ENCODE results near the gene EGR1. TPM values are rescaled to one million over a fixed set of nuclear protein-coding genes. Genes with fewer than 3 reads are reported as not detected.

Gene EGR1
- total and polyA plus RNA-seq, 2 of the 4 experiments (the other 2 are of a cell fraction) = 2.9 to 104 TPM

- Histone ChIP-seq H3K79me1 (ENCODE audit: low read depth in 1 of 2, low read length in 2 of 2) (peaks cover 5 to 18% of the 10 kb centered on the region in 2 experiments; a peak in 2 of 4 replicates), H3K4me2 (ENCODE audit: low read depth, low read length) (no peak overlapping the region), H2AK9ac (replicated peaks; ENCODE audit: low read depth, low read length, poor library complexity) (no peak overlapping the region), H3K4ac (ENCODE audit: low read depth, low read length) (no peak overlapping the region), H3K9me3 (ENCODE audit: control insufficient read depth, insufficient read depth, low read length) (no peaks in the 10 kb centered on the region), H4K91ac (ENCODE audit: insufficient read depth, low read depth, low read length) (no peak overlapping the region), H3K36me3 (ENCODE audit: control insufficient read depth, insufficient read depth, low read length) (peaks cover 3% of the 10 kb centered on the region; the same call in 1 of the 2 replicates), H3K4me1 (ENCODE audit: control insufficient read depth, insufficient read depth, low read length) (peaks cover 3% of the 10 kb centered on the region; the same call in 1 of the 2 replicates), H2BK20ac (ENCODE audit: low read depth, low read length) (no peak overlapping the region), H3K27ac (ENCODE audit: insufficient read depth, low read length) (no peak overlapping the region), H3K14ac (replicated peaks; ENCODE audit: low read depth, low read length) (no peak overlapping the region), H4K20me1 (ENCODE audit: insufficient read depth, low read length) (peaks cover 16% of the 10 kb centered on the region), H2AFZ (replicated peaks; ENCODE audit: low read length, poor library complexity) (peak overlapping the region; percentile 33), H2BK120ac (ENCODE audit: low read depth, low read length) (no peak overlapping the region), H3K23ac (ENCODE audit: low read depth, low read length) (no peak overlapping the region), H2BK5ac (ENCODE audit: low read depth, low read length, poor library complexity, severe bottlenecking) (no peak overlapping the region), H4K5ac (ENCODE audit: low read depth, low read length) (no peak overlapping the region), H3K18ac (ENCODE audit: low read depth, low read length) (no peak overlapping the region), H3K27me3 (ENCODE audit: control insufficient read depth, insufficient read depth, low read length) (no peaks in the 10 kb centered on the region), H3K4me3 (ENCODE audit: insufficient read depth, low read depth, low read length) (no peak overlapping the region), H2AK5ac (ENCODE audit: low read depth, low read length) (no peak overlapping the region), H3K9ac (ENCODE audit: low read depth, low read length) (no peak overlapping the region), H3K56ac (ENCODE audit: extremely low read depth, insufficient read depth, low read length) (no peak overlapping the region), H2BK15ac (ENCODE audit: low read depth, low read length) (no peak overlapping the region), H3K9me1 (ENCODE audit: insufficient read depth, low read length) (no peaks in the 10 kb centered on the region), H4K8ac (ENCODE audit: low read depth in 2 of 2, low read length in 2 of 2) (no peak overlapping the region)
- 50% methylated on average over 1 of the region's 11 CpGs; no CpG with 5 or more reads in 1 of the 2 experiments for WGBS, 2 experiments (ENCODE audit: extremely low coverage in 2 of 2, insufficient read length in 1 of 2)
- ChIA-PET CTCF (interaction anchor here (0.6 to 2.7 kb wide), 4 partner anchors 10 to 53 kb away, joined by 3 to 10 read pairs (median 6); no protein-coding TSS in a partner anchor), POLR2A (ENCODE audit: unreplicated experiment) (interaction anchor here (1.6 kb wide), 1 partner anchor 26 kb away, joined by 3 read pairs; no protein-coding TSS in a partner anchor)
- dilution Hi-C loops (cut with HindIII; ENCODE audit: low sequenced_read_pairs, unreplicated experiment) (no loop called here), in situ Hi-C loops (cut with MboI; ENCODE audit: low sequenced_read_pairs) (no loop called here), intact Hi-C loops (cut with micrococcal nuclease) (no loop called here)
- BruUV-seq (replicated peaks) = no TSS peak
- no peak for DNase-seq
- ATAC-seq (ENCODE audit: low read depth) = no peak
- TF ChIP-seq RAD21 (IDR thresholded peaks at IDR 0.05; ENCODE audit: low read length) (no peak), RFX5 (IDR thresholded peaks at IDR 0.05; ENCODE audit: low read depth, low read length) (no peak), RCOR1 (IDR thresholded peaks at IDR 0.05; ENCODE audit: insufficient replicate concordance, low read length) (no peak), CHD1 (IDR thresholded peaks at IDR 0.05; ENCODE audit: low read depth, low read length) (no peak), SMC3 (IDR thresholded peaks at IDR 0.05; ENCODE audit: low read depth, low read length) (no peak)
Observed at GRCh38 chr5:138502521-138502920, 37.2 kb downstream of the EGR1 start.

Data from IMR-90 (cell line).